Ishikawa (cell line): Measurements from ENCODE around the gene MUC20.

ENCODE experiments used
- CEBPB ChIP-seq: IDR thresholded peaks from 2 replicates; pipeline ENCODE4 v1.6.1; 2012
- EGR1 ChIP-seq: IDR thresholded peaks from 2 replicates; pipeline ENCODE4 v1.6.1; 2012
- TAF1 ChIP-seq: IDR thresholded peaks from 2 replicates; pipeline ENCODE4 v1.6.1; 2012; ENCODE audit warnings: low read depth, mild to moderate bottlenecking
- TEAD4 ChIP-seq: IDR thresholded peaks from 2 replicates; pipeline ENCODE4 v1.6.1; 2012
- TF ChIP-seq, protein P1 (sequence below): IDR thresholded peaks from 2 replicates; pipeline ENCODE4 v1.6.1; 2012; ENCODE audit warnings: low read depth, mild to moderate bottlenecking

DNA sequence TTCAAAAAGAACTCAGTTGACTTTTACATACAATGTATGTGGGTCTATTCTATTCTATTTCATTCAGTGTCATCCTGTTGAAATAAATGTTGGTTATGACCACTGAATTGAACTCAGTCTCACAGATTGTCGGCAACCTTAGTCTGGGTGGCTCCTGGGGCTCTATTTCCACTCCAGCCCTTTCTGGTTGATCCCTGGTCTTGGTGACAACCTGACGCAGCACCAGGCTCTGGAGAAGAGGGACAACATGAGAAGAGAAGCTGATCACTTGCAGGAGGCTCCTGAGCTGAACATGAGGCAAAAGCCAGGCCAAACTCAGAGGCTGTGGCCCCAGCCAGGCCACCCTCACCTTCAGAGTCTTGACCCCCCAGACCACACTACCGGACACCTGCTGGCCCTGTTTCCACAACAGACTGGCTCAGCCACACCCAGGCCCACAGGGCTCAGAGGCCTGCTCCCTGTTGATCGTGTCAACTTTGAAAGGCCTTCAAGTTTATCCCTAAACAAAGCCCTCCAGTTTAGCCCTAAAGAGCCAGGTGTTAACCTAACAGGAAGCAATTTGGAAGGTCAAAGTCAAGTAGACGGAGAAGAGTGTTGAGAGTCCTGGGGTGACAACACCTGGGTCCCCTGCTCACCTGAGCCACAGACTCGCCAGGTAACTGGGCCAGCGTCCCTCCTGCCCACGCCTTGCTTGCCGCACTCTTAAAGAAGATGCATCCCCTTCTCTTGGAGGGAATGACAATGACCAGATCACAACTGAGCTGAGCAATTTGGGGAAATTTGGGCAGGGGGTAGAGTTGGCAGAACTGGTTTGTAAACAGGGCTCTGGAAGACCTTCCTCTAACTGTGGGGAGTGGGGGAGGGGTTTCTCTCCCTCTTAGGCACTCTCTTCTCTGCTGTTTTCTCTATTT is 15.4 kb upstream of the MUC20 start:
- no peak for TF ChIP-seq TAF1
- TF ChIP-seq CEBPB = no peak
- no peak for TF ChIP-seq TEAD4
- TF ChIP-seq, protein P1, sequence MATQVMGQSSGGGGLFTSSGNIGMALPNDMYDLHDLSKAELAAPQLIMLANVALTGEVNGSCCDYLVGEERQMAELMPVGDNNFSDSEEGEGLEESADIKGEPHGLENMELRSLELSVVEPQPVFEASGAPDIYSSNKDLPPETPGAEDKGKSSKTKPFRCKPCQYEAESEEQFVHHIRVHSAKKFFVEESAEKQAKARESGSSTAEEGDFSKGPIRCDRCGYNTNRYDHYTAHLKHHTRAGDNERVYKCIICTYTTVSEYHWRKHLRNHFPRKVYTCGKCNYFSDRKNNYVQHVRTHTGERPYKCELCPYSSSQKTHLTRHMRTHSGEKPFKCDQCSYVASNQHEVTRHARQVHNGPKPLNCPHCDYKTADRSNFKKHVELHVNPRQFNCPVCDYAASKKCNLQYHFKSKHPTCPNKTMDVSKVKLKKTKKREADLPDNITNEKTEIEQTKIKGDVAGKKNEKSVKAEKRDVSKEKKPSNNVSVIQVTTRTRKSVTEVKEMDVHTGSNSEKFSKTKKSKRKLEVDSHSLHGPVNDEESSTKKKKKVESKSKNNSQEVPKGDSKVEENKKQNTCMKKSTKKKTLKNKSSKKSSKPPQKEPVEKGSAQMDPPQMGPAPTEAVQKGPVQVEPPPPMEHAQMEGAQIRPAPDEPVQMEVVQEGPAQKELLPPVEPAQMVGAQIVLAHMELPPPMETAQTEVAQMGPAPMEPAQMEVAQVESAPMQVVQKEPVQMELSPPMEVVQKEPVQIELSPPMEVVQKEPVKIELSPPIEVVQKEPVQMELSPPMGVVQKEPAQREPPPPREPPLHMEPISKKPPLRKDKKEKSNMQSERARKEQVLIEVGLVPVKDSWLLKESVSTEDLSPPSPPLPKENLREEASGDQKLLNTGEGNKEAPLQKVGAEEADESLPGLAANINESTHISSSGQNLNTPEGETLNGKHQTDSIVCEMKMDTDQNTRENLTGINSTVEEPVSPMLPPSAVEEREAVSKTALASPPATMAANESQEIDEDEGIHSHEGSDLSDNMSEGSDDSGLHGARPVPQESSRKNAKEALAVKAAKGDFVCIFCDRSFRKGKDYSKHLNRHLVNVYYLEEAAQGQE = no peak
- no peak for TF ChIP-seq EGR1
